GM12872 (cell line): Measurements from ENCODE around the gene HSD17B4.

Source experiments
- TF ChIP-seq, protein P1 (sequence below): IDR thresholded peaks from 3 replicates; pipeline ENCODE4 v1.5.1; 2011; ENCODE audit warnings: low read depth, mild to moderate bottlenecking, low read length, moderate library complexity; ENCODE audit not compliant: insufficient read depth

The HSD17B4 gene

DNA sequence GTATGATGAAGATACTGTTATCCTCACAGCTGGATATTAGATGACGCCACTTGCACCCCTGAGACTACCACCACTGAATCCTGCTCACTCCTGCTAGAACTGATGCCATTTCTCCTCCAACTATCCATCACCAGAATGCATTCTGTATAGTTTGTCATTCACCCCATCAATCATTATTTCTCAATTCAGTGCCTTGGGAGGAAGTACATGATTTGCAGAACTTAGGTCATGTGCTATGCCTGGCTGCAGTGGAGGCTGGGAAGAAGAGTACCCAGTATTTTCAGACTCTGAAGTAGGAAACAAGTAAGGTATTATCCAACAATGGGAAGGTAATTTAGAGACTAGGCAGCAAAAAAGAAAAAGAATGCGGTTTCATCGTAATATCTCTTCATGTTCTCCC lies 26.2 kb upstream of the HSD17B4 start:
- TF ChIP-seq, protein P1, sequence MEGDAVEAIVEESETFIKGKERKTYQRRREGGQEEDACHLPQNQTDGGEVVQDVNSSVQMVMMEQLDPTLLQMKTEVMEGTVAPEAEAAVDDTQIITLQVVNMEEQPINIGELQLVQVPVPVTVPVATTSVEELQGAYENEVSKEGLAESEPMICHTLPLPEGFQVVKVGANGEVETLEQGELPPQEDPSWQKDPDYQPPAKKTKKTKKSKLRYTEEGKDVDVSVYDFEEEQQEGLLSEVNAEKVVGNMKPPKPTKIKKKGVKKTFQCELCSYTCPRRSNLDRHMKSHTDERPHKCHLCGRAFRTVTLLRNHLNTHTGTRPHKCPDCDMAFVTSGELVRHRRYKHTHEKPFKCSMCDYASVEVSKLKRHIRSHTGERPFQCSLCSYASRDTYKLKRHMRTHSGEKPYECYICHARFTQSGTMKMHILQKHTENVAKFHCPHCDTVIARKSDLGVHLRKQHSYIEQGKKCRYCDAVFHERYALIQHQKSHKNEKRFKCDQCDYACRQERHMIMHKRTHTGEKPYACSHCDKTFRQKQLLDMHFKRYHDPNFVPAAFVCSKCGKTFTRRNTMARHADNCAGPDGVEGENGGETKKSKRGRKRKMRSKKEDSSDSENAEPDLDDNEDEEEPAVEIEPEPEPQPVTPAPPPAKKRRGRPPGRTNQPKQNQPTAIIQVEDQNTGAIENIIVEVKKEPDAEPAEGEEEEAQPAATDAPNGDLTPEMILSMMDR = no peak

DNA sequence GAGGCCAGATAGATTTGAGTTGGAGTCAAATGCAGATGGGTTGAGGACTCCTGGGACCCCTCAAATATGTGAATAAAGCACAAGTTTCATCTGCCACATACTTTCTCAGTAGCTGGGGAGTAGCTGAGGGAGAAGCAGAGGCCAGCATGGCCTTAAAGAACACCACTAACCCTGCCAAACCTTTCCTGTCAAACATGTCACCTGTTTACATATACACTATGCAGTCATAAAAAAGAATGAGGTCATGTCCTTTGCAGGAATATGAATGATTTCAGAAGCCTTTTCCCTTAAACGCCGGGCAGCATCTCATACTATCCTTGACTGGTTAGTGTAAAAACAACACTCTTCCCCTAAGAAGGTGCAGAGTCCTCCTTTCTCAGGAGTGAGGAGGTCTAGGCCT lies 25.2 kb upstream of the HSD17B4 start:
- TF ChIP-seq, protein P1 = no peak

DNA sequence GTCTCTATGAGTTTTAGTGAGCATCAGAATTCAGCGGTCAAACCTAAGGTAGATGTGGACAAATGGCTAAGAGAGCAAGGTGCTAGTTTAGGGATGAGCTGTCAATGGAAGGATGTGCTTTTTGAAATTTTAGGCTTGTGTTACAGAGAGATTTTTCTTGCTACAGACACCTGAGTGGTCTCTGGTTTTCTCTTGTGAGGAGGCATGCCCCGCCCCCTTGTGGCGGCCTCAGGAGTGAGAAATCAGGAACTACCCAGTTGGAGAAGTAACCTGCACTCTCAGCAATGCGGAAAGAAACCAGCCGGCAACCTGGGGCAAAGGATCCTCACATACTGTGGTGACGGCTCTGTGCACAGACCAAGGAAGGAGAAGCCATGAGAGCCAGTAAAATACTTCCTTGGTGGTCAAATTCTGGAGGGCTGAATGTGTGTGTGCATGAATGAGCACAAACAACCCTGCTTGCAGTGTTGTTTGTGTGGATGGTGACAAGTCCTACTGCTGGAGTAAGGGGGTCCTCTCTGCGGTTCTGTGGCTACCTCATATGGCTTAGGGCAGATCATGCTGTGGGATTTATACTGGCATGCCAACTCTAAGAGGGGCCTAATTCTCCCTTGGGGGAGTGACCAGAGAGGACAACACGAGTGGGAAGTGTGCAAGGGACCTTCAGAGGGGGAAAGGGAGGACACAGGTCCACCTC lies 16.7 kb upstream of the HSD17B4 start:
- TF ChIP-seq, protein P1 = peak; percentile 78

DNA sequence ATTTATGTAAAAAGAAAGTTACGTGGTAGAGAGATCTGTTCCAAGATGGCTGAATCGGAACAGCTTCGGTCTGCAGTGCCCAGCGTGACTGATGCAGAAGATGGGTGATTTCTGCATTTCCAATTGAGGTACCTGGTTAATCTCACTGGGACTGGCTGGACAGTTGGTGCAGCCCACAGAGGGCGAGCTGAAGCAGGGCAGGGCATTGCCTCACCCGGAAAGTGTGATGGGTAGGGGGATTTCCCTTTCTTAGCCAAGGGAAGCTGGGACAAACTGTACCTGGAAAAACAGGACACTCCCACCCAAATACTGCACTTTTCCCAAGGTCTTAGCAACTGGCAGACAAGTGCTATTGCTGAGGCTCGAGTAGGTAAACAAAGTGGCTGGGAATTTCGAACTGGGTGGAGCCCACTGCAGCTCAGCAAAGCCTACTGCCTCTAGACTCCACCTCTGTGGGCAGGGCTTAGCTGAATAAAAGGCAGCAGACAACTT lies 13.1 kb upstream of the HSD17B4 start:
- TF ChIP-seq, protein P1 = no peak

DNA sequence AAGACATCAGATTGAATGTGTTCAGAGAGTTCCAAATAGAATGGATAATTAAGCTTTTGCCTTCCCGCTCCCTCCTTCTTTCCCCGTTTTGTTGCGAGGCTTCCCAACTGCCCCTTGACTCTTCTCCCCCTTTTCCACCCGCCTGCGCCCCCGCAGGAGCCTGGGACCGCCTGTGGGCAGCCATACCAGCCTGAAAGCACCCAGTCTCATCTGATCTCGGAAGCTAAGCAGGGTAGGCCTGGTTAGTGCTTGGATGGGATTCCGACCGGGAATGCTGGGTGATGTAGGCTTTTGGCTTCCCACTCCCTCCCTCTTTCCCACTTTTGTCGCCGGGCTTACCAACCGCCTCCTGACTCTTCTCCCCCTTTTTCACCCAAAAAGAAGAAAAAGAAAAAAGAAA lies 6.8 kb upstream of the HSD17B4 start:
- TF ChIP-seq, protein P1 = no peak

DNA sequence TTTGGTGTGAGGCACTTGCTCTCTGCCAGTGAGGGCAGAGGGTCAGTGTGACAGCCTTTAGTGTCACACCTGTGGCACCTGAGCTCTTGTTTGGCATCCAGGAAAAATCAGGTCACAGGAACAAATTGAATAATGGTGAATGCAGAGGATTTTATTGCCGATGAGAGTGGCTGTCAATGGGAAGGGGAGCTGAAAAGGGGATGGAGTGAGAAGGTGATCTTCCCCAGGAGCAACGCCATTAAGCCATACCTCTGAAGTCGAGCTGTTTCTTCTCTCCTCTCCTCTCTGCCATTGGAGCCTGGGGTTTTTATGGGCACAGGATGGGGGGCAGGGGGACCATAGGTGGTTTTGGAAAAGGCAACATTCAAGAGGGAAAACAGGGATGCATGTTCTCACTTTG lies 2.4 kb upstream of the HSD17B4 start:
- TF ChIP-seq, protein P1 = no peak

DNA sequence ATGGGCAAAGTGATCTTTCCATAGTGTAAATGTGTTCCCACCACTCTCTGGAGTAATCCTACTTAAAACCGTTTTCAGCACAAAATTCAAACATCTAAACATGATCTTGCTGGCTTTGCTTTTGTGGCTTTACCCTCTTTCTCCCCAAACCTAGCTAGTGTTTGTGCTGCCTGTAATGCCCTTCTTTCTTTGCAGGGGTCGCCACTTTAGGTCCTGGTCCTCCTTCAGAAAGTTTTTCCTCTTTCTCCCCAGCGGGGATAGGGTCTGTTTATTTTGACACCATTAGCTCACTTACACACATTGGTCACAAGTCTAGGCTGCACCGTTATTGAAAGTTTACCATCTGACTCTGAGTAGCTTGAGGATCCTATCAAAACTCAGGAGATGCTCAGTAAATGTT lies 736 bp upstream of the HSD17B4 start:
- TF ChIP-seq, protein P1 = no peak; the same call in 2 of the 3 replicates
